NCI-H2227 (cell line): ENCODE results near the gene CENATAC.
"Not testable (repeated sequence)": the region's sequence is repeated elsewhere in the genome, so short reads cannot be mapped to it uniquely, and the experiment has no call there.

Experiments
- DNase-seq: peaks from one replicate; lab custom pipeline; 2025; ENCODE audit not compliant: unreplicated experiment; lab: John Stamatoyannopoulos, UW

CENATAC gene

GRCh38 chr11:119025978-119026766 lies 28.2 kb downstream of the CENATAC start:
- no peak for DNase-seq

- no peak for DNase-seq
Observed at GRCh38 chr11:119026970-119027369, 29.0 kb downstream of the CENATAC start.

- no peak for DNase-seq
Observed at GRCh38 chr11:119027561-119028345, 29.8 kb downstream of the CENATAC start.

- no peak for DNase-seq
Observed at GRCh38 chr11:119028346-119029068, 30.6 kb downstream of the CENATAC start.

- no peak for DNase-seq
Observed at GRCh38 chr11:119029069-119029339, 31.1 kb downstream of the CENATAC start.

- peak; percentile 6 for DNase-seq
Observed at GRCh38 chr11:119029340-119030028, 31.5 kb downstream of the CENATAC start.

GRCh38 chr11:119030029-119030328 lies 32.0 kb downstream of the CENATAC start:
- no peak for DNase-seq

GRCh38 chr11:119030329-119031047 lies 32.5 kb downstream of the CENATAC start, which contains the start of gene SLC37A4:
SLC37A4 (minus strand) TSS chr11:119030877.
- DNase-seq: peak; percentile 97

- no peak for DNase-seq
Observed at GRCh38 chr11:119031912-119032280, 34.0 kb downstream of the CENATAC start.

- DNase-seq: not testable (repeated sequence)
Observed at GRCh38 chr11:119033421-119033820, 35.5 kb downstream of the CENATAC start.

- no peak for DNase-seq
Observed at GRCh38 chr11:119034813-119035212, 36.9 kb downstream of the CENATAC start.

- no peak for DNase-seq
Observed at GRCh38 chr11:119038884-119039283, 40.9 kb downstream of the CENATAC start.

- DNase-seq: not testable (repeated sequence)
Observed at GRCh38 chr11:119039471-119039870, 41.5 kb downstream of the CENATAC start.

GRCh38 chr11:119041821-119042514 lies 44.0 kb downstream of the CENATAC start:
- DNase-seq: no peak

GRCh38 chr11:119042927-119043326 lies 45.0 kb downstream of the CENATAC start:
- no peak for DNase-seq

GRCh38 chr11:119044708-119045107 lies 46.8 kb downstream of the CENATAC start:
- no peak for DNase-seq

GRCh38 chr11:119046489-119046888 lies 48.6 kb downstream of the CENATAC start:
- DNase-seq: no peak

- no peak for DNase-seq
Observed at GRCh38 chr11:119047205-119047604, 49.3 kb downstream of the CENATAC start.

GRCh38 chr11:119048644-119049043 lies 50.7 kb downstream of the CENATAC start:
- no peak for DNase-seq

GRCh38 chr11:119049081-119049480 lies 51.1 kb downstream of the CENATAC start:
- no peak for DNase-seq
